Measurements from ENCODE around the gene ZFP92.

DNA sequence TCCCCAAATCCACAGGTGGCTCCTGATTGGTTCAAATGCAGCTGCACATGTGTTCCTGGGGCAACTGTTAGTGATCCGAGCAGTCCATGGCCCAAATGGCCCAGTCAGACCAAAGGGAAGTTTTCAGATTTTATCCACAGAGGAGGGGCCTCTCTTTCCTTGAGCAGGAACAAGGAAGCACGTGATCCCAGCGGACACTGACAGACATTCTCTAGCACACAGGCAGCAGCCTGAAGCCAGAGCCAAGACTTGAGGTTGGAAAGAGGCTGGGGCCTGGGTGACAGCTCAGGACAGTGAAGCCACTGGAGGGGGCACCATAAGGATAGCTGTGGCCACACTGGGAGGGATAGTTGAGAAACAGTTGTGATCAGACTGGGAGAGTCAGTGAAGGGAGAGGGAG, 3.5 kb upstream of the ZFP92 start:
- TF ChIP-seq, protein P1, sequence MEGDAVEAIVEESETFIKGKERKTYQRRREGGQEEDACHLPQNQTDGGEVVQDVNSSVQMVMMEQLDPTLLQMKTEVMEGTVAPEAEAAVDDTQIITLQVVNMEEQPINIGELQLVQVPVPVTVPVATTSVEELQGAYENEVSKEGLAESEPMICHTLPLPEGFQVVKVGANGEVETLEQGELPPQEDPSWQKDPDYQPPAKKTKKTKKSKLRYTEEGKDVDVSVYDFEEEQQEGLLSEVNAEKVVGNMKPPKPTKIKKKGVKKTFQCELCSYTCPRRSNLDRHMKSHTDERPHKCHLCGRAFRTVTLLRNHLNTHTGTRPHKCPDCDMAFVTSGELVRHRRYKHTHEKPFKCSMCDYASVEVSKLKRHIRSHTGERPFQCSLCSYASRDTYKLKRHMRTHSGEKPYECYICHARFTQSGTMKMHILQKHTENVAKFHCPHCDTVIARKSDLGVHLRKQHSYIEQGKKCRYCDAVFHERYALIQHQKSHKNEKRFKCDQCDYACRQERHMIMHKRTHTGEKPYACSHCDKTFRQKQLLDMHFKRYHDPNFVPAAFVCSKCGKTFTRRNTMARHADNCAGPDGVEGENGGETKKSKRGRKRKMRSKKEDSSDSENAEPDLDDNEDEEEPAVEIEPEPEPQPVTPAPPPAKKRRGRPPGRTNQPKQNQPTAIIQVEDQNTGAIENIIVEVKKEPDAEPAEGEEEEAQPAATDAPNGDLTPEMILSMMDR (IDR thresholded peaks at IDR 0.05) = no peak
- no peak for TF ChIP-seq POLR2A (IDR thresholded peaks at IDR 0.05)

Data from lower leg skin (tissue), 3 donors.